Glutamatergic neuron (in vitro differentiated cells): ENCODE data around the gene ARFGEF3. TPM values are rescaled to one million over a fixed set of nuclear protein-coding genes. Genes with fewer than 3 reads are reported as not detected.

Source experiments
- DNase-seq: peaks from one replicate; pipeline ENCODE4 v3.0.0; 2022
- H3K27ac Mint-ChIP-seq: one replicate; pipeline ENCODE4 v1.8.0; 2020; ENCODE audit warnings: mild to moderate bottlenecking, mixed read lengths, inconsistent platforms; ENCODE audit not compliant: unreplicated experiment
- H3K27me3 Mint-ChIP-seq: one replicate; pipeline ENCODE4 v1.8.0; 2020; ENCODE audit warnings: mild to moderate bottlenecking, moderate library complexity, mixed read lengths, inconsistent platforms; ENCODE audit not compliant: unreplicated experiment
- H3K36me3 Mint-ChIP-seq: one replicate; pipeline ENCODE4 v1.8.0; 2020; ENCODE audit warnings: mild to moderate bottlenecking, mixed read lengths, inconsistent platforms; ENCODE audit not compliant: unreplicated experiment
- H3K4me1 Mint-ChIP-seq: one replicate; pipeline ENCODE4 v1.8.0; 2020; ENCODE audit warnings: mild to moderate bottlenecking, low read depth, mixed read lengths, inconsistent platforms; ENCODE audit not compliant: unreplicated experiment
- H3K4me3 Mint-ChIP-seq: one replicate; pipeline ENCODE4 v1.8.0; 2020; ENCODE audit warnings: mild to moderate bottlenecking, mixed read lengths, inconsistent platforms; ENCODE audit not compliant: unreplicated experiment
- H3K9me3 Mint-ChIP-seq: one replicate; pipeline ENCODE4 v1.8.0; 2020; ENCODE audit warnings: mild to moderate bottlenecking, moderate library complexity, mixed read lengths, inconsistent platforms; ENCODE audit not compliant: unreplicated experiment
- CTCF ChIP-seq: fragments of 200-600 bp; sonication (generic); IDR thresholded peaks from one replicate; pipeline ENCODE4 v1.5.0; 2021; ENCODE audit not compliant: partially characterized antibody, unreplicated experiment
- total RNA-seq: library from RNA; stranded (reverse); fragmentation: NEBNext Ultra II Directional; extraction: Animal tissue kit (Norgen Biotek cat#: 25700); gene quantifications from one replicate; pipeline ENCODE4 v1.2.1, GENCODE V29; 2021; ENCODE audit not compliant: unreplicated experiment

ARFGEF3 gene
- total RNA-seq, 1 donor from 2014 or later, result 15.3 TPM

GRCh38 chr6:138293428-138294395 lies 132.0 kb downstream of the ARFGEF3 start:
- H3K27me3 Mint-ChIP-seq, result no peaks in the 10 kb centered on the region
- no peak for TF ChIP-seq CTCF
- DNase-seq, result no peak
- no peaks in the 10 kb centered on the region for H3K4me1 Mint-ChIP-seq
- no peaks in the 10 kb centered on the region for H3K9me3 Mint-ChIP-seq
- no peak overlapping the region for H3K27ac Mint-ChIP-seq
- no peak overlapping the region for H3K4me3 Mint-ChIP-seq
- H3K36me3 Mint-ChIP-seq, result no peaks in the 10 kb centered on the region

GRCh38 chr6:138296381-138296780 lies 134.6 kb downstream of the ARFGEF3 start:
- DNase-seq, result no peak
- Mint-ChIP-seq H3K9me3 (no peaks in the 10 kb centered on the region), H3K27ac (no peak overlapping the region), H3K36me3 (no peaks in the 10 kb centered on the region), H3K27me3 (no peaks in the 10 kb centered on the region), H3K4me3 (no peak overlapping the region), H3K4me1 (no peaks in the 10 kb centered on the region)
- no peak for TF ChIP-seq CTCF

- H3K27me3 Mint-ChIP-seq, result no peaks in the 10 kb centered on the region
- H3K4me1 Mint-ChIP-seq, result no peaks in the 10 kb centered on the region
- H3K9me3 Mint-ChIP-seq, result no peaks in the 10 kb centered on the region
- H3K27ac Mint-ChIP-seq, result no peak overlapping the region
- TF ChIP-seq CTCF, result no peak
- no peak overlapping the region for H3K4me3 Mint-ChIP-seq
- H3K36me3 Mint-ChIP-seq, result no peaks in the 10 kb centered on the region
- DNase-seq, result no peak
Observed at GRCh38 chr6:138296786-138297185, 135.0 kb downstream of the ARFGEF3 start.

GRCh38 chr6:138297761-138298298 lies 136.1 kb downstream of the ARFGEF3 start:
- DNase-seq, result no peak
- H3K27ac Mint-ChIP-seq, result no peak overlapping the region
- H3K9me3 Mint-ChIP-seq, result no peaks in the 10 kb centered on the region
- no peaks in the 10 kb centered on the region for H3K4me1 Mint-ChIP-seq
- H3K4me3 Mint-ChIP-seq, result no peak overlapping the region
- no peak for TF ChIP-seq CTCF
- no peaks in the 10 kb centered on the region for H3K36me3 Mint-ChIP-seq
- H3K27me3 Mint-ChIP-seq, result no peaks in the 10 kb centered on the region

- Mint-ChIP-seq H3K27me3 (no peaks in the 10 kb centered on the region), H3K36me3 (no peaks in the 10 kb centered on the region), H3K4me1 (no peaks in the 10 kb centered on the region), H3K27ac (no peak overlapping the region), H3K4me3 (no peak overlapping the region), H3K9me3 (no peaks in the 10 kb centered on the region)
- no peak for TF ChIP-seq CTCF
- DNase-seq, result no peak
Observed at GRCh38 chr6:138300469-138300868, 138.7 kb downstream of the ARFGEF3 start.
